BLaER1 (cell line): ENCODE data around the gene ATR.
A peak's percentile ranks its signal among the peaks of the same experiment; 100 is the strongest.
"Not testable (repeated sequence)": the region's sequence is repeated elsewhere in the genome, so short reads cannot be mapped to it uniquely, and the experiment has no call there.

Experiments used
- H3K27ac ChIP-seq: shearing (Covaris generic); formaldehyde crosslinking; 2 replicates; pipeline ENCODE4 v1.8.1; 2022
- H3K27me3 ChIP-seq: shearing (Covaris generic); formaldehyde crosslinking; 2 replicates; pipeline ENCODE4 v1.8.1; 2022
- H3K36me3 ChIP-seq: shearing (Covaris generic); formaldehyde crosslinking; 2 replicates; pipeline ENCODE4 v1.8.1; 2022
- H3K4me1 ChIP-seq: shearing (Covaris generic); formaldehyde crosslinking; 2 replicates; pipeline ENCODE4 v1.8.1; 2022
- H3K4me2 ChIP-seq: shearing (Covaris generic); formaldehyde crosslinking; 2 replicates; pipeline ENCODE4 v1.8.1; 2022
- H3K4me3 ChIP-seq: shearing (Covaris generic); formaldehyde crosslinking; 2 replicates; pipeline ENCODE4 v1.8.1; 2022
- H3K9ac ChIP-seq: shearing (Covaris generic); formaldehyde crosslinking; 2 replicates; pipeline ENCODE4 v1.8.1; 2022
- H3K9me3 ChIP-seq: shearing (Covaris generic); formaldehyde crosslinking; 2 replicates; pipeline ENCODE4 v1.8.1; 2022
- H4K20me1 ChIP-seq: shearing (Covaris generic); formaldehyde crosslinking; 2 replicates; pipeline ENCODE4 v1.8.1; 2022
- Cebpa-rat ChIP-seq: shearing (Covaris generic); IDR thresholded peaks from 2 replicates; pipeline ENCODE4 v1.8.1; 2022

The ATR gene

DNA sequence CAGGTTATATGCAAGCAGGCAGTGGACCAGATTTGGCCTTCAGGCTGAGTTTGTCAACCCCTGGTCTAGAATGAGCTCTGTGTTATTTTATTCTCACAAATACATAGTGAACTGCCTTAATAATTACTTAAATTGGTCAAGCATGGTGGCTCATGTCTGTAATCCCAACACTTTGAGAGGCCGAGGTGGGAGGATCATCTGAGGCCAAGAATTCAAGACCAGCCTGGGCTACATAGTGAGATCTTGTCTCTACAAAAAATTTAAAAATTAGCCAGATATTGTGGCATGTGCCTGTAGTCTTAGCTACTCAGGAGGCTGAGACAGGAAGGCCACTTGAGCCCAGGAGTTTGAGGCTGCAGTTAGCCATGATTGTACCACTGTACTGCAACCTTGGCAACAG is 32.7 kb upstream of the ATR start:
- no peaks in the 10 kb centered on the region for H3K27me3 ChIP-seq
- no peak overlapping the region for H3K4me3 ChIP-seq
- no peak overlapping the region for H3K4me2 ChIP-seq
- no peak for TF ChIP-seq Cebpa-rat
- H3K9ac ChIP-seq, result no peak overlapping the region
- no peaks in the 10 kb centered on the region for H3K4me1 ChIP-seq
- no peaks in the 10 kb centered on the region for H4K20me1 ChIP-seq
- no peak overlapping the region for H3K27ac ChIP-seq
- H3K36me3 ChIP-seq, result no peaks in the 10 kb centered on the region
- no peaks in the 10 kb centered on the region for H3K9me3 ChIP-seq

DNA sequence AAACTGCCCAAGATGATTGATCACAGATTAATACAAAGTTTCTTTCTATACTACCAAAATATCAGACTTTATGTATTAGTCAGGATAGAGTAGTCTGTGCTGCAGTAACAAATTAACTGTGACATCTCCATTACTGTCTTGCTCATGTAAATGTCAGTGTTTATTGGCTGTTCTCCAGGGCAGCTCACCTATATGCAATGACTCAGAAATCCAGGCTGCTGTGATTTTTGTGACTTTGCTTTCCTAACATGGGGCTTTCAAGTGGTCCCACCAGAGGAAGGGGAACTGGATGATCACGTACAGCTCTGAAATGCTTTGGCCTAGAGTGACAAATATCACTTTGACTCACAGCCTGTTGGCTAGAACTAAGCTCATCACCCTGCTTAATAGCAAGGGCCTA is 30.6 kb upstream of the ATR start:
- H3K36me3 ChIP-seq, result no peaks in the 10 kb centered on the region
- no peak for TF ChIP-seq Cebpa-rat

DNA sequence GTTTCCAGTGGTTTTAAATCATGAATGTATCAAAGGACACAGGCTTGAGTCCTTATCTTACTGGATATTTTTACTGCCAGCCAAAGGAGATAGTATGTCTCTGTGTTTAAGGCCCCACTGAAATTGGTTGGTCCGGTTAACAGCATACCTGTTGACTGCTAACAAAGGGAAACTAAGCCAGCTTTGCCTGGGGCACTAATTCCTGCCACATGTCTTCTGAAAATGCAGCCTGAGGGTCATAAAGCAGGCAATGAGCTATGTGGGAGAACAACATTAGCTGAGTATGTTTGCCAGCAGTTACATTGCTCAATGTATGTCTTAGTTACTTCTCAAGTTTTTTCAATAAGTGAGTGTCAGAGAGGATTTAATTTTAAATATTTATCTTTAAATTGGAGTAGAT is 30.1 kb upstream of the ATR start:
- Histone ChIP-seq H3K9me3 (no peaks in the 10 kb centered on the region), H4K20me1 (no peaks in the 10 kb centered on the region), H3K4me1 (no peaks in the 10 kb centered on the region), H3K27me3 (no peaks in the 10 kb centered on the region), H3K4me2 (no peak overlapping the region), H3K36me3 (no peaks in the 10 kb centered on the region), H3K9ac (no peak overlapping the region), H3K4me3 (no peak overlapping the region), H3K27ac (no peak overlapping the region)
- no peak for TF ChIP-seq Cebpa-rat

More for the DNA sequence above, 30.6 kb upstream of the ATR start:
- no peak overlapping the region for H3K27ac ChIP-seq
- H4K20me1 ChIP-seq, result no peaks in the 10 kb centered on the region
- H3K27me3 ChIP-seq, result no peaks in the 10 kb centered on the region
- H3K9me3 ChIP-seq, result no peaks in the 10 kb centered on the region
- no peak overlapping the region for H3K4me2 ChIP-seq
- no peak overlapping the region for H3K4me3 ChIP-seq
- H3K9ac ChIP-seq, result no peak overlapping the region
- H3K4me1 ChIP-seq, result no peaks in the 10 kb centered on the region

DNA sequence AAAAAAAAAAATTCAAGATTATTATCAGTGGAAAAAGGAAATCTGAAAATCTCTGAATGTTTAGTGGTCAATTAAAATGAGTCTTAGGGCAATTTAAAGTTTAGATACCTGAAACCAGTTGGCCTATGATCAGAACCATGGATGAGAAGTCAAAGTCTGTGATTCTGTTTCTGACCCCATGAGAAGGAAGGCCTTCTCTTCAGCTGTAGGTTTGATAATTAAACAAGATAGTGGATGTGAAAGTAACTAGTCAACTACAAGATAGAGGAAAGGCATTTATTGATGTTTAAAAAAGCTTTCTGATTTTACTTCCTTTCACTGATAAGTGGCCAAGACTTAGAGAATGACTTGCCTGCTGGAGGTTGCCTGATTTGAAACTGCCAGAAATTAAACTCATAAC is 26.4 kb upstream of the ATR start:
- no peaks in the 10 kb centered on the region for H3K9me3 ChIP-seq
- H3K27ac ChIP-seq, result no peak overlapping the region
- H3K9ac ChIP-seq, result no peak overlapping the region
- TF ChIP-seq Cebpa-rat, result no peak
- H3K36me3 ChIP-seq, result no peaks in the 10 kb centered on the region
- no peak overlapping the region for H3K4me3 ChIP-seq
- H3K27me3 ChIP-seq, result no peaks in the 10 kb centered on the region
- H3K4me2 ChIP-seq, result no peak overlapping the region
- peaks cover 13% of the 10 kb centered on the region for H3K4me1 ChIP-seq
- H4K20me1 ChIP-seq, result no peaks in the 10 kb centered on the region

DNA sequence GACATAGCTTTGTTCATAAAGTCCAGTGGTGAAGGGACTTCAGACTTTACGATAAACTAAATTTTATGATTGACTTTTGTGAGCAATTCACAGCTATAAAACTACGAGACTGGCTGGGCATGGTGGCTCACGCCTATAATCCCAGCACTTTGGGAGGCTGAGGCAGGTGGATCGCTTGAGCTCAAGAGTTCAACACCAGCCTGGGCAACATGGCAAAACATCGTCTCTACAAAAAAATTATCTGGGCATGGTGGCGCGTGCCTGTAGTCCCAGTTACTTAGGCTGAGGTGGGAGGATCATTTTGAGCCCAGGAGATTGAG is 24.8 kb upstream of the ATR start:
- H3K9ac ChIP-seq, H3K27ac ChIP-seq, H3K9me3 ChIP-seq, H3K4me3 ChIP-seq, H3K36me3 ChIP-seq, H3K27me3 ChIP-seq, H3K4me2 ChIP-seq, H4K20me1 ChIP-seq: not testable (repeated sequence)
- peaks cover 13% of the 10 kb centered on the region for H3K4me1 ChIP-seq

DNA sequence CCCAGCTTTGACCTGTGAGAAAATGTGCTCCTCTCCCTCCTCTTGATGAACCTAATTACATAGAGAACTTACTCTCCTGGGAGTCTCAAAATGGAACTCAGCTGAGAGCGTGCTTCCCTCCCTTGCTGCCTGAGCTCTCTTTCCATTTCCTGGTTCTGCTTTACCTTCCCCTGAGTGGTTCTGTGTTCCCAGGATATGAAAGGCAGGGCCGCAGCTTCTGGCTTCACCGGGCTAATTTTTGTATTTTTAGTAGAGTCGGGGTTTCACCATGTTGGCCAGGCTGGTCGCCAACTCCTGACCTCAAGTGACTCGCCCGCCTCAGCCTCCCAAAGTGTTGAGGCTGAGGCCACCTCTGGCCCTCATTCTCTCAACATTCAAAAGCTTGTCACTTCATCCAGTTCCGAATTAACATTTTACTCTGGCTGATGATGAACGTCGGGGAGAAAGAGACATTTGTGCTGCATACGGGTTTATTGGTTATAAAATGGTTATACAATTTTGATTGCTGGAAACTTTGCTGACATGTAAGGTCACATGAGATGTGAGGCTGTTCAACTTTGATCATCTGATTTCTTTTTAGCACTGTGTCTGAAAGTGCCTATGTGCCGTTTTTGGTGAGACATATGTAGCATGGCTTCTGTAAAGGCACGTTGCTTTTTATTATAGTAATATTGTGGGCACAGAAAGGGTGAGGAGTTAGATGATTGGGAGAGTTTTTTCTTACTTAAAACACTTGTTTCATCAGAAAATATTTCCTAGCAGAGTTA is 24.3 kb upstream of the ATR start:
- no peak for TF ChIP-seq Cebpa-rat
- Histone ChIP-seq H3K27me3 (no peaks in the 10 kb centered on the region), H3K27ac (no peak overlapping the region), H4K20me1 (no peaks in the 10 kb centered on the region), H3K4me3 (no peak overlapping the region), H3K9ac (no peak overlapping the region), H3K36me3 (no peaks in the 10 kb centered on the region), H3K4me1 (peaks cover 15% of the 10 kb centered on the region), H3K4me2 (peak overlapping the region; percentile 55), H3K9me3 (no peaks in the 10 kb centered on the region)

DNA sequence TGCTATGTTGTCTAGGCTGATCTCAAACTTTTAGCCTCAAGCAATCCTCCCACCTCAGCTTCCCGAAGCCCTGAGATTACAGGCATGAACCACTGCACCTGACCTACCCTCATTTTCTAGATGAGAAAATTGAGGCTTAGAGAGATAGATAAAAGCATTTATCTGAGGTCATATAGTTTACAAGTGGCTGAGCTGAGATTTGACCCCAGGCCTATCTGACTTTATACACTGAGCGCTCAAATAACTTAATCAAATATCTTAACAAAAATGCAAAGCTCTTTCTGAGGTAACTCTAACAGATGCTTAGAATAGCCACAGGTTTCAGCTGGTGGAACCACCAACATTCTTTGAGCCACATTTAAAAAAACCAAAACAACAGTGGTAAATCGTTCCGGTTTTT is 23.2 kb upstream of the ATR start:
- H3K4me3 ChIP-seq, result no peak overlapping the region
- H3K36me3 ChIP-seq, result no peaks in the 10 kb centered on the region
- H3K9ac ChIP-seq, result no peak overlapping the region
- no peak for TF ChIP-seq Cebpa-rat
- H3K27ac ChIP-seq, result no peak overlapping the region
- no peaks in the 10 kb centered on the region for H4K20me1 ChIP-seq
- no peaks in the 10 kb centered on the region for H3K9me3 ChIP-seq
- H3K4me2 ChIP-seq, result no peak overlapping the region
- no peaks in the 10 kb centered on the region; the same call in 1 of the 2 replicates for H3K27me3 ChIP-seq
- peaks cover 26% of the 10 kb centered on the region for H3K4me1 ChIP-seq

DNA sequence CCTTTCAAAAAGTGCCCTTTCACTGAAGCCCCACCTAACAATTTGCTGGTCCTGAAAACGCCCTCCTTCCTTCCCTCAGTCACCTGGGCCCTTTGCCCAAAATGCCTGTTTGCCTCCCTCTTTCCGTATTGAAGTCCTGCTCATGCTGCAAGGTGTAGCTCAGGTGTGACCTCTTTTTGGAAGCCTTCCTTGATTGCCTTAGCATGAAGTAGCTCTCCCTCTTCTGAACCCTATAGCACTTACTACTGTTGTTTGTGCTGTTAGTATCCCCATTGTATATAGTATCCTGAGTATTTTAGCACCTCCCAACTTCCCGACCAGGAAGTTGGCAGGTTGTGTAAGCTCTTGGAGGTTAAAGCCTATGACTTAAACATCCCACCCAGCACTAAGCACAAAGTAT is 19.4 kb upstream of the ATR start:
- Histone ChIP-seq H3K36me3 (no peaks in the 10 kb centered on the region), H3K9ac (no peak overlapping the region), H3K27me3 (no peaks in the 10 kb centered on the region; the same call in 1 of the 2 replicates), H3K4me1 (peaks cover 33% of the 10 kb centered on the region), H4K20me1 (no peaks in the 10 kb centered on the region), H3K4me3 (no peak overlapping the region), H3K27ac (no peak overlapping the region), H3K4me2 (0 out of 2 replicates have a peak overlapping the region, but pooled peaks have one; percentile 79), H3K9me3 (no peaks in the 10 kb centered on the region)
- no peak for TF ChIP-seq Cebpa-rat

DNA sequence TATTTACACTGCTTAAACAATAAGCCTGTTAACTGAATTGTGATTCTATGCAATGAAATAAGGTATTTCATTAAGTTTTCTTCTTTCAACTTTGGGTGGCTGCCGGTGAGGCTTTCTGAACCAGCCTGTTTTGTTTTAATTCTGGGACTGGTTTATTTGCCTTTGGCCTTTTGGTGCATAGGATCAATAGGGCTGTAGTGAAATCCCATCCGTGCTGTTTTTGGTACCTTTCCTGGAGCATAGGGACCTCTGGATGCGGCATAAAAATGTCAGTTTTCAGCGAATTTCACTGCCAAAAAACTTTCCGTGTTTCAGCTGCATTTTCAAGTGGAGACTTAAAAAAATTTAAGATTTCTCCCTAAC is 18.2 kb upstream of the ATR start:
- H3K4me2 ChIP-seq, result peak overlapping the region; percentile 79
- H3K4me1 ChIP-seq, result peaks cover 21% of the 10 kb centered on the region
- H3K27ac ChIP-seq, result peak overlapping the region; percentile 23; the same call in 1 of the 2 replicates
- no peaks in the 10 kb centered on the region; the same call in 1 of the 2 replicates for H3K27me3 ChIP-seq
- no peaks in the 10 kb centered on the region for H3K36me3 ChIP-seq
- TF ChIP-seq Cebpa-rat, result no peak
- H3K9me3 ChIP-seq, result no peaks in the 10 kb centered on the region
- peak overlapping the region; percentile 74 for H3K9ac ChIP-seq
- peak overlapping the region; percentile 79 for H3K4me3 ChIP-seq
- no peaks in the 10 kb centered on the region for H4K20me1 ChIP-seq

DNA sequence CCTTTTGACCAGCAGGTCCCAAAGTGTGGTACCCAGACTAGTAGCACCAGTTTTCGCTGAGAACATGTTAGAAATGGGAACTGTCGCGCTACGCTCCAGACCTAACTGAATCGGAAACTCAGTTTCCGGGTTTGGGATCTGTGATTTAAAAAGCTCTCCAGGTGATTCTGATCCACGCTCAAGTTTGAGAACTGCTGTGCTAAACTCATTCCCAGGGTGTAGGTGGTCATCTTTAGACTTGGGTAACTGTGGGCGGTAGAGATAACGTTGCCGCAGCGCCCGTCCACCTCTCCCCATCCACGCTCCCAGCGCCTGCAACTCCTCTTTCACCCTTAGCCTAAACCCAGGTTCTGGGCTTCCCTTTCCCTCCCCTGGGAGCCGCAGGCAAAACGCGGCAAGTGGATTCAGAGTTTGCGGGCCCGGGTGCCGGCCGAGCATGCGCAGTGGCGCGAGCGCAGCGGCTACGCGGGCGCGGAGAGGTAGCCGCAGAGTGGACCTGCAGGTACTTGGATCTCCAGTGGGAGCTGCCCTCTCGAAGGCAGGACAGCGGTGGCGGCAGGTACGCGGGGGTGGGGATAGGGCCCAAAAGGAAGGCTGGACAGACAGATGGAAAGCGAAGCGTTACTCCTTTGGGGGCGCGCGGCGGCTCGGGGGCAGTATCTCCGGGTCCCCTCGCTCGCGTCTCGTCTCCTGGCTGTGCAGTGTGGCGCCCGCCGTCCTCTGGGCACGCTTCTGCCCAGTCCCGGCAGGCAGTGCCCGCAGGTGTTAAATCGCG is 17.6 kb upstream of the ATR start, which contains the start of gene PLS1:
Gene PLS1 (plus strand): TSS at position 443 of the 775 bp plus-strand sequence. CDS start 67,845 bp downstream, outside the sequence.
- Histone ChIP-seq H3K9ac (peak within 1 kb of the TSS; percentile 74), H3K27me3 (no peaks in the 10 kb centered on the region; the same call in 1 of the 2 replicates), H3K27ac (peak within 1 kb of the TSS; percentile 23; the same call in 1 of the 2 replicates), H3K4me1 (peaks cover 21% of the 10 kb centered on the region), H3K4me2 (peak within 1 kb of the TSS; percentile 79), H3K36me3 (no peaks in the 10 kb centered on the region), H3K4me3 (peak within 1 kb of the TSS; percentile 79), H3K9me3 (no peaks in the 10 kb centered on the region), H4K20me1 (no peaks in the 10 kb centered on the region)
- no peak for TF ChIP-seq Cebpa-rat
